HepG2 (cell line): Measurements from ENCODE around the gene MYO5A. TPM values are rescaled to one million over a fixed set of nuclear protein-coding genes. Genes with fewer than 3 reads are reported as not detected.

Experiments used
- CBFB ChIP-seq: sonication (generic); formaldehyde crosslinking; IDR thresholded peaks from 2 replicates; pipeline ENCODE4 v1.4.0; 2020; ENCODE audit warnings: missing genetic modification reagents
- CHD2 ChIP-seq: IDR thresholded peaks from 2 replicates; pipeline ENCODE4 v1.6.1; 2011; ENCODE audit warnings: low read depth, low read length, improper control_type of control experiment
- HNRNPL ChIP-seq: fragments of 200-400 bp; formaldehyde crosslinking; IDR thresholded peaks from 2 replicates; pipeline ENCODE4 v1.6.1; 2017; ENCODE audit warnings: mild to moderate bottlenecking, low read depth, low read length
- KLF12 ChIP-seq: sonication (generic); formaldehyde crosslinking; IDR thresholded peaks from 2 replicates; pipeline ENCODE4 v1.4.0; 2020; ENCODE audit warnings: missing genetic modification reagents, borderline replicate concordance
- NFE2L1 ChIP-seq: sonication (generic); formaldehyde crosslinking; IDR thresholded peaks from 2 replicates; pipeline ENCODE4 v1.4.0; 2020; ENCODE audit warnings: missing genetic modification reagents, mild to moderate bottlenecking, borderline replicate concordance
- RFXAP ChIP-seq: sonication (generic); formaldehyde crosslinking; IDR thresholded peaks from 2 replicates; pipeline ENCODE4 v1.4.0; 2020; ENCODE audit warnings: missing genetic modification reagents, borderline replicate concordance
- ZBTB7B ChIP-seq: sonication (generic); formaldehyde crosslinking; IDR thresholded peaks from 2 replicates; pipeline ENCODE4 v1.4.0; 2020; ENCODE audit warnings: missing genetic modification reagents
- ZFP41 ChIP-seq: sonication (generic); formaldehyde crosslinking; IDR thresholded peaks from 2 replicates; pipeline ENCODE4 v1.4.0; 2020; ENCODE audit warnings: mild to moderate bottlenecking, missing genetic modification reagents, borderline replicate concordance
- ZNF121 ChIP-seq: sonication (generic); formaldehyde crosslinking; IDR thresholded peaks from 2 replicates; pipeline ENCODE4 v1.5.0; 2020; ENCODE audit warnings: mild to moderate bottlenecking, missing genetic modification reagents
- ZNF44 ChIP-seq: sonication (generic); formaldehyde crosslinking; IDR thresholded peaks from 2 replicates; pipeline ENCODE4 v1.5.1; 2020; ENCODE audit warnings: mild to moderate bottlenecking, missing genetic modification reagents
- ZNF619 ChIP-seq: sonication (generic); formaldehyde crosslinking; IDR thresholded peaks from 2 replicates; pipeline ENCODE4 v1.4.0; 2020; ENCODE audit warnings: mild to moderate bottlenecking, missing genetic modification reagents
- ZNF878 ChIP-seq: sonication (generic); formaldehyde crosslinking; IDR thresholded peaks from 2 replicates; pipeline ENCODE4 v1.8.1; 2023; ENCODE audit warnings: mild to moderate bottlenecking, missing genetic modification reagents, moderate library complexity
- ZSCAN21 ChIP-seq: sonication (generic); formaldehyde crosslinking; IDR thresholded peaks from 2 replicates; pipeline ENCODE4 v1.8.0; 2022; ENCODE audit warnings: mild to moderate bottlenecking, missing genetic modification reagents, moderate library complexity, borderline replicate concordance
- ZSCAN9 ChIP-seq: IDR thresholded peaks from 2 replicates; pipeline ENCODE4 v1.6.1; 2016; ENCODE audit warnings: borderline replicate concordance
- ZZZ3 ChIP-seq: sonication (generic); formaldehyde crosslinking; IDR thresholded peaks from 2 replicates; pipeline ENCODE4 v1.4.0; 2020; ENCODE audit warnings: missing genetic modification reagents, mild to moderate bottlenecking, borderline replicate concordance
- polyA plus RNA-seq, 8 experiments: library from polyadenylated mRNA; depleted of rRNA in 3 of 8; stranded (reverse) in 7 of 8; unstranded in 1 of 8; fragments of >200 nt; fragmentation: Illumina TruSeq in 4 of 8; extraction: Trizol in 4 of 8; gene quantifications; 2 replicates each; pipeline versions ENCODE4 v1.2.1 to v1.2.3, GENCODE V29; 2011 to 2016; ENCODE audit warnings: low read depth in 4 of 8, missing spikeins in 1 of 8, mixed read lengths in 1 of 8; ENCODE audit not compliant: insufficient read depth in 1 of 8
- total RNA-seq, 5 experiments: library from RNA; depleted of rRNA; stranded (reverse); fragments of >200 nt; fragmentation: Illumina TruSeq; extraction: Trizol; gene quantifications; 2 replicates each; pipeline ENCODE4 v1.2.3, GENCODE V29; 2016; ENCODE audit warnings: low read depth in 1 of 5
- TF ChIP-seq, protein P1 (sequence below): sonication (generic); formaldehyde crosslinking; IDR thresholded peaks from 2 replicates; pipeline ENCODE4 v1.4.0; 2020; ENCODE audit warnings: low read depth, mild to moderate bottlenecking, missing genetic modification reagents
- TF ChIP-seq, protein P2 (sequence below): sonication (generic); formaldehyde crosslinking; IDR thresholded peaks from 2 replicates; pipeline ENCODE4 v1.5.1; 2020; ENCODE audit warnings: mild to moderate bottlenecking, missing genetic modification reagents, moderate library complexity
- TF ChIP-seq, protein P3 (sequence below): IDR thresholded peaks from 2 replicates; pipeline ENCODE4 v1.6.1; 2016; ENCODE audit warnings: low read depth, borderline replicate concordance
- TF ChIP-seq, protein P4 (sequence below): sonication (generic); formaldehyde crosslinking; IDR thresholded peaks from 2 replicates; pipeline ENCODE4 v1.5.0; 2020; ENCODE audit warnings: missing genetic modification reagents
- TF ChIP-seq, protein P5 (sequence below): sonication (generic); formaldehyde crosslinking; IDR thresholded peaks from 2 replicates; pipeline ENCODE4 v1.5.0; 2020; ENCODE audit warnings: mild to moderate bottlenecking, missing genetic modification reagents
- TF ChIP-seq, protein P6 (sequence below): sonication (generic); formaldehyde crosslinking; IDR thresholded peaks from 2 replicates; pipeline ENCODE4 v1.8.1; 2023; ENCODE audit warnings: mild to moderate bottlenecking, missing genetic modification reagents, borderline replicate concordance
- TF ChIP-seq, protein P7 (sequence below): conservative IDR thresholded peaks from 2 replicates; pipeline ENCODE4 v1.6.1; 2018; ENCODE audit warnings: missing genetic modification reagents

The MYO5A gene
- total and polyA plus RNA-seq, 2 of the 13 experiments (the other 11 are each of a cell fraction or from before 2014, with no cell fraction given): 2.8 to 4.8 TPM

DNA sequence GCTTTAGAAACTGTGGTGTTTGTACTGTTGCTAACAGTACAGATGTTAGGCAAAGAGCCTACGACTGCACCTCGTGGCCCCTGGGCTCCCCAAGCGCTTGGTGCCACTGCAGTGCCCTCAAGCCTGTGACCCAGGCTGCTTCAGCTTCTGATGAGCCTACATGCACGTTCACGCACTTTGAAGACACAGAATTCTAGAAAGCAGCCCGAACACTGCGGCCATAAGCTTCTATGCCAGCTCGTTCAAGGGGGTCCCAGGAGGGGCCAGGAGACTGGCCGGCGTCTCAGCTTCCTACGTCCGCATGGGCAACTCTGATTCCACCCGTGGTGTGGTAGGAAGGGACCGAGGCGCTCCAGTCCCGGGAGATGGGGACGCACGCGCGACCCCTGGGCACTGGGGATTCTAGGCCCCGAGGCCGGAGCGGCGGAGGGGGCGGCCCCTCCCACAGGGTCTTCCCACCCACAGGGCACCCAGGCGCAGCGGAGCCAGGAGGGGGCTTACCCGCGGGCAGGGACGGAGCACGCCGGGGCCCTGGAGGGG, 233.7 kb downstream of the MYO5A start (continued):
- TF ChIP-seq CHD2 (no peak), KLF12 (0 out of 2 replicates have a peak, but pooled peaks have one; percentile 46), HNRNPL (peak; percentile 60), NFE2L1 (CRISPR knock-in tag) (no peak), ZNF619 (no peak), ZNF44 (CRISPR knock-in tag) (0 out of 2 replicates have a peak, but pooled peaks have one; percentile 45), ZNF121 (CRISPR knock-in tag) (no peak), ZBTB7B (CRISPR knock-in tag) (no peak), ZFP41 (CRISPR knock-in tag) (0 out of 2 replicates have a peak, but pooled peaks have one; percentile 9), ZSCAN9 (CRISPR knock-in tag) (no peak), ZNF878 (CRISPR knock-in tag) (no peak), RFXAP (CRISPR knock-in tag) (0 out of 2 replicates have a peak, but pooled peaks have one; percentile 0), ZSCAN21 (CRISPR knock-in tag) (no peak), ZZZ3 (CRISPR knock-in tag) (no peak), CBFB (CRISPR knock-in tag) (no peak)
- TF ChIP-seq, protein P1, sequence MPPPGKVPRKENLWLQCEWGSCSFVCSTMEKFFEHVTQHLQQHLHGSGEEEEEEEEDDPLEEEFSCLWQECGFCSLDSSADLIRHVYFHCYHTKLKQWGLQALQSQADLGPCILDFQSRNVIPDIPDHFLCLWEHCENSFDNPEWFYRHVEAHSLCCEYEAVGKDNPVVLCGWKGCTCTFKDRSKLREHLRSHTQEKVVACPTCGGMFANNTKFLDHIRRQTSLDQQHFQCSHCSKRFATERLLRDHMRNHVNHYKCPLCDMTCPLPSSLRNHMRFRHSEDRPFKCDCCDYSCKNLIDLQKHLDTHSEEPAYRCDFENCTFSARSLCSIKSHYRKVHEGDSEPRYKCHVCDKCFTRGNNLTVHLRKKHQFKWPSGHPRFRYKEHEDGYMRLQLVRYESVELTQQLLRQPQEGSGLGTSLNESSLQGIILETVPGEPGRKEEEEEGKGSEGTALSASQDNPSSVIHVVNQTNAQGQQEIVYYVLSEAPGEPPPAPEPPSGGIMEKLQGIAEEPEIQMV (CRISPR knock-in tag): no peak; the same call in 1 of the 2 replicates
- TF ChIP-seq, protein P2, sequence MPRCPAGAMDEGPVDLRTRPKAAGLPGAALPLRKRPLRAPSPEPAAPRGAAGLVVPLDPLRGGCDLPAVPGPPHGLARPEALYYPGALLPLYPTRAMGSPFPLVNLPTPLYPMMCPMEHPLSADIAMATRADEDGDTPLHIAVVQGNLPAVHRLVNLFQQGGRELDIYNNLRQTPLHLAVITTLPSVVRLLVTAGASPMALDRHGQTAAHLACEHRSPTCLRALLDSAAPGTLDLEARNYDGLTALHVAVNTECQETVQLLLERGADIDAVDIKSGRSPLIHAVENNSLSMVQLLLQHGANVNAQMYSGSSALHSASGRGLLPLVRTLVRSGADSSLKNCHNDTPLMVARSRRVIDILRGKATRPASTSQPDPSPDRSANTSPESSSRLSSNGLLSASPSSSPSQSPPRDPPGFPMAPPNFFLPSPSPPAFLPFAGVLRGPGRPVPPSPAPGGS (CRISPR knock-in tag): no peak
- TF ChIP-seq, protein P3, sequence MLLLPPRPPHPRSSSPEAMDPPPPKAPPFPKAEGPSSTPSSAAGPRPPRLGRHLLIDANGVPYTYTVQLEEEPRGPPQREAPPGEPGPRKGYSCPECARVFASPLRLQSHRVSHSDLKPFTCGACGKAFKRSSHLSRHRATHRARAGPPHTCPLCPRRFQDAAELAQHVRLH (CRISPR knock-in tag): no peak
- TF ChIP-seq, protein P4, sequence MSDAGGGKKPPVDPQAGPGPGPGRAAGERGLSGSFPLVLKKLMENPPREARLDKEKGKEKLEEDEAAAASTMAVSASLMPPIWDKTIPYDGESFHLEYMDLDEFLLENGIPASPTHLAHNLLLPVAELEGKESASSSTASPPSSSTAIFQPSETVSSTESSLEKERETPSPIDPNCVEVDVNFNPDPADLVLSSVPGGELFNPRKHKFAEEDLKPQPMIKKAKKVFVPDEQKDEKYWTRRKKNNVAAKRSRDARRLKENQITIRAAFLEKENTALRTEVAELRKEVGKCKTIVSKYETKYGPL (CRISPR knock-in tag): no peak
- TF ChIP-seq, protein P5, sequence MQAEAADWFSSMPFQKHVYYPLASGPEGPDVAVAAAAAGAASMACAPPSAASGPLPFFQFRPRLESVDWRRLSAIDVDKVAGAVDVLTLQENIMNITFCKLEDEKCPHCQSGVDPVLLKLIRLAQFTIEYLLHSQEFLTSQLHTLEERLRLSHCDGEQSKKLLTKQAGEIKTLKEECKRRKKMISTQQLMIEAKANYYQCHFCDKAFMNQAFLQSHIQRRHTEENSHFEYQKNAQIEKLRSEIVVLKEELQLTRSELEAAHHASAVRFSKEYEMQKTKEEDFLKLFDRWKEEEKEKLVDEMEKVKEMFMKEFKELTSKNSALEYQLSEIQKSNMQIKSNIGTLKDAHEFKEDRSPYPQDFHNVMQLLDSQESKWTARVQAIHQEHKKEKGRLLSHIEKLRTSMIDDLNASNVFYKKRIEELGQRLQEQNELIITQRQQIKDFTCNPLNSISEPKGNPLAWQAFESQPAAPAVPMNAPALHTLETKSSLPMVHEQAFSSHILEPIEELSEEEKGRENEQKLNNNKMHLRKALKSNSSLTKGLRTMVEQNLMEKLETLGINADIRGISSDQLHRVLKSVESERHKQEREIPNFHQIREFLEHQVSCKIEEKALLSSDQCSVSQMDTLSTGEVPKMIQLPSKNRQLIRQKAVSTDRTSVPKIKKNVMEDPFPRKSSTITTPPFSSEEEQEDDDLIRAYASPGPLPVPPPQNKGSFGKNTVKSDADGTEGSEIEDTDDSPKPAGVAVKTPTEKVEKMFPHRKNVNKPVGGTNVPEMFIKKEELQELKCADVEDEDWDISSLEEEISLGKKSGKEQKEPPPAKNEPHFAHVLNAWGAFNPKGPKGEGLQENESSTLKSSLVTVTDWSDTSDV (CRISPR knock-in tag): no peak
- TF ChIP-seq, protein P6, sequence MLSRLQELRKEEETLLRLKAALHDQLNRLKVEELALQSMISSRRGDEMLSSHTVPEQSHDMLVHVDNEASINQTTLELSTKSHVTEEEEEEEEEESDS (CRISPR knock-in tag): no peak
- TF ChIP-seq, protein P7, sequence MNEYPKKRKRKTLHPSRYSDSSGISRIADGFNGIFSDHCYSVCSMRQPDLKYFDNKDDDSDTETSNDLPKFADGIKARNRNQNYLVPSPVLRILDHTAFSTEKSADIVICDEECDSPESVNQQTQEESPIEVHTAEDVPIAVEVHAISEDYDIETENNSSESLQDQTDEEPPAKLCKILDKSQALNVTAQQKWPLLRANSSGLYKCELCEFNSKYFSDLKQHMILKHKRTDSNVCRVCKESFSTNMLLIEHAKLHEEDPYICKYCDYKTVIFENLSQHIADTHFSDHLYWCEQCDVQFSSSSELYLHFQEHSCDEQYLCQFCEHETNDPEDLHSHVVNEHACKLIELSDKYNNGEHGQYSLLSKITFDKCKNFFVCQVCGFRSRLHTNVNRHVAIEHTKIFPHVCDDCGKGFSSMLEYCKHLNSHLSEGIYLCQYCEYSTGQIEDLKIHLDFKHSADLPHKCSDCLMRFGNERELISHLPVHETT (CRISPR knock-in tag): no peak
